CD4-positive, alpha-beta T cell (primary cell): ENCODE measurements around the gene TRAF3. TPM values are rescaled to one million over a fixed set of nuclear protein-coding genes. Genes with fewer than 3 reads are reported as not detected.

Experiments
- ATAC-seq: fragments of 200-7000 bp; cut with Tn5 transposase; one replicate; pipeline ENCODE4 v1.10.0; 2022; ENCODE audit warnings: mild to moderate bottlenecking; ENCODE audit not compliant: poor library complexity
- CTCF ChIA-PET: fragments of 350-600 bp; sonication (Branson Sonifier 250); formaldehyde crosslinking; loops from one replicate; lab custom pipeline; 2021; ENCODE audit warnings: antibody characterized with exemption, inconsistent platforms; lab: Charles Lee
- POLR2A ChIA-PET: fragments of 350-600 bp; sonication (Branson Sonifier 250); formaldehyde crosslinking; loops from one replicate; lab custom pipeline; 2021; ENCODE audit warnings: antibody characterized with exemption, inconsistent platforms; lab: Charles Lee
- DNase-seq, 14 experiments: peaks; one replicate each; pipeline ENCODE4 v3.0.0-alpha.2; 2013 to 2020; ENCODE audit warnings: mixed read lengths in 2 of 14
- H3K27ac ChIP-seq, 2 donors: one replicate each; pipeline versions ENCODE4 v1.5.1 to v1.7.0; 2013; ENCODE audit warnings: low read length in 2 of 2, low read depth in 1 of 2, mild to moderate bottlenecking in 1 of 2
- H3K27me3 ChIP-seq, 2 experiments: 1 replicate in 1 of 2; 2 replicates in 1 of 2; pipeline versions ENCODE4 v1.6.1 to v1.7.0; 2013; ENCODE audit warnings: low read length in 2 of 2, control low read depth in 1 of 2, mild to moderate bottlenecking in 1 of 2, moderate library complexity in 1 of 2; ENCODE audit not compliant: insufficient read depth in 2 of 2, control insufficient read depth in 1 of 2
- H3K36me3 ChIP-seq: one replicate; pipeline ENCODE4 v1.6.1; 2013; ENCODE audit warnings: low read length, control low read depth; ENCODE audit not compliant: insufficient read depth
- H3K4me1 ChIP-seq: one replicate; pipeline ENCODE4 v1.6.1; 2013; ENCODE audit warnings: low read length, control low read depth; ENCODE audit not compliant: insufficient read depth
- H3K4me3 ChIP-seq: one replicate; pipeline ENCODE4 v1.5.1; 2013; ENCODE audit warnings: mild to moderate bottlenecking, low read length, moderate library complexity
- H3K9me3 ChIP-seq, 2 experiments: 1 replicate in 1 of 2; 2 replicates in 1 of 2; pipeline versions ENCODE4 v1.6.1 to v1.7.0; 2013; ENCODE audit warnings: low read length in 2 of 2, mild to moderate bottlenecking in 2 of 2, control low read depth in 1 of 2, moderate library complexity in 1 of 2; ENCODE audit not compliant: control insufficient read depth in 1 of 2, insufficient read depth in 1 of 2
- H3K27ac Mint-ChIP-seq: one replicate; pipeline ENCODE4 v1.8.0; 2020; ENCODE audit warnings: mixed read lengths
- H3K27me3 Mint-ChIP-seq: one replicate; pipeline ENCODE4 v1.8.0; 2021; ENCODE audit warnings: mixed read lengths
- H3K36me3 Mint-ChIP-seq: one replicate; pipeline ENCODE4 v1.8.0; 2021; ENCODE audit warnings: low read depth, mixed read lengths
- H3K4me1 Mint-ChIP-seq: one replicate; pipeline ENCODE4 v1.8.0; 2021; ENCODE audit warnings: low read depth, mixed read lengths
- H3K4me3 Mint-ChIP-seq: one replicate; pipeline ENCODE4 v1.8.0; 2020; ENCODE audit warnings: mild to moderate bottlenecking, mixed read lengths
- H3K9me3 Mint-ChIP-seq: one replicate; pipeline ENCODE4 v1.8.0; 2020; ENCODE audit warnings: mixed read lengths
- intact Hi-C, 2 experiments: fragments of 100-400 bp; cut with DNase I in 1 of 2; cut with micrococcal nuclease in 1 of 2; formaldehyde crosslinking; loops; one replicate each; pipeline versions ENCODE4 v1.15.1 to v1.9.0; 2023 to 2025; cut with DNase I, micrococcal nuclease
- total RNA-seq, 174 experiments: library from RNA in 2 of 174; stranded (reverse) in 2 of 174; gene quantifications; one replicate each; pipeline ENCODE4 v1.2.3 and lab custom pipeline; 2021 to 2026
- TF ChIP-seq, protein P1 (sequence below): fragments of 200-600 bp; IDR thresholded peaks from one replicate; pipeline ENCODE4 v1.8.0; 2022; ENCODE audit warnings: antibody characterized with exemption, mild to moderate bottlenecking

Gene TRAF3
- total RNA-seq, 2 experiments from 2014 or later = 27.1 to 32.4 TPM

DNA sequence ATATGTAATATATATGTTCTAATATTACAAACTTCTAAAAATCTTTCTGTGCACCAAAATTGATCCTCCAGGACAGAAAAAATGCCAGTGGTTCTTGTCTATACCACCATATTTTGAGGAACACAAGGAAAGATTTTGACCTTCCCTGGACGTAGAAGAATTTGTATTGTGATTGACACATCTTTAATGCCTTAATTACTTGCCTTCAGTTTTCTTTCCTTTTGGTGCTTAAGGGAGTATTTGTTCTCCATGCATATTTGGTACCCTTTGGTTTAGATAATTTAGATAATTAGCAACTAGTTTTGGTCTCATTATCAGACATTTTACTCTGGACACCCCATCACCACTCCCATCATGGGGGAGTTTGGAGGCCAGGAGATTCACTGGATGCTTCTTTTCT, 27.6 kb downstream of the TRAF3 start:
- intact Hi-C loops = no loop called here
- DNase-seq (no peak), ATAC-seq (no peak)
- CTCF ChIA-PET = interaction anchor here (0.7 kb wide), 1 partner anchor 150 kb away, joined by 3 read pairs; no protein-coding TSS in a partner anchor
- H3K4me1 ChIP-seq = peaks cover 62% of the 10 kb centered on the region
- H3K27me3 ChIP-seq = no peaks in the 10 kb centered on the region
- H3K9me3 ChIP-seq = no peaks in the 10 kb centered on the region
- Mint-ChIP-seq H3K9me3 (no peaks in the 10 kb centered on the region), H3K4me3 (peak overlapping the region; percentile 8), H3K4me1 (peaks cover 61% of the 10 kb centered on the region), H3K36me3 (peaks cover 26% of the 10 kb centered on the region), H3K27me3 (no peaks in the 10 kb centered on the region), H3K27ac (peak overlapping the region; percentile 84)
- no peaks in the 10 kb centered on the region for H3K36me3 ChIP-seq
- H3K27ac ChIP-seq = peak overlapping the region; percentile 15 to 37
- TF ChIP-seq, protein P1, sequence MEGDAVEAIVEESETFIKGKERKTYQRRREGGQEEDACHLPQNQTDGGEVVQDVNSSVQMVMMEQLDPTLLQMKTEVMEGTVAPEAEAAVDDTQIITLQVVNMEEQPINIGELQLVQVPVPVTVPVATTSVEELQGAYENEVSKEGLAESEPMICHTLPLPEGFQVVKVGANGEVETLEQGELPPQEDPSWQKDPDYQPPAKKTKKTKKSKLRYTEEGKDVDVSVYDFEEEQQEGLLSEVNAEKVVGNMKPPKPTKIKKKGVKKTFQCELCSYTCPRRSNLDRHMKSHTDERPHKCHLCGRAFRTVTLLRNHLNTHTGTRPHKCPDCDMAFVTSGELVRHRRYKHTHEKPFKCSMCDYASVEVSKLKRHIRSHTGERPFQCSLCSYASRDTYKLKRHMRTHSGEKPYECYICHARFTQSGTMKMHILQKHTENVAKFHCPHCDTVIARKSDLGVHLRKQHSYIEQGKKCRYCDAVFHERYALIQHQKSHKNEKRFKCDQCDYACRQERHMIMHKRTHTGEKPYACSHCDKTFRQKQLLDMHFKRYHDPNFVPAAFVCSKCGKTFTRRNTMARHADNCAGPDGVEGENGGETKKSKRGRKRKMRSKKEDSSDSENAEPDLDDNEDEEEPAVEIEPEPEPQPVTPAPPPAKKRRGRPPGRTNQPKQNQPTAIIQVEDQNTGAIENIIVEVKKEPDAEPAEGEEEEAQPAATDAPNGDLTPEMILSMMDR = no peak
- H3K4me3 ChIP-seq = no peak overlapping the region
- POLR2A ChIA-PET = no interaction called here

DNA sequence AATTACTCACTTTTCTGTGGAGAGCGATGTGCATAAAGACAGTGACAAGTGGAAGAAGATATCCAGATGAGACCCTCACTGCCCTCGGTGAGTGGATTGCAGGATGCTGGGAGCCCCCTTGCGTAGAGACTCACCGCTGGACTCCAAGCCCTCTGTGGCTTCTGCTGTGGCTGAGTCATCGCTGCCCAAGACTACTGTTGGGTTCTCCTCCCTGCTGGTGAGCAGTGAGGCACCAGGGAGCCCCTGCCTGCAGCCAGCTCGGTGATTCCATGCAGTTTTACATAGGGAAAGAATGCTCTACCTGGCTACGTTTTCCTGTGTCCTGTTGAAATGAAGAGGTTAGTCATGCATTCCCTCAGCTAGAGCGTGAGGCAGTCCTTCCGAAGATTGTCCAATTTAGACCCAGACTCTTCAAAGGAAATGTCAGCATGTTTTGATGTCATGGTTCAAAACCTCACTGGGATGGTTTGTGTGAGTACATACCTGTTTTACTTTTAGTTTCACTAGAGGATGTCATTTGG, 28.2 kb downstream of the TRAF3 start:
- POLR2A ChIA-PET = interaction anchor here (1.8 kb wide), 1 partner anchor 10 kb away, joined by 4 read pairs; no protein-coding TSS in a partner anchor
- H3K4me1 ChIP-seq = peaks cover 58% of the 10 kb centered on the region

DNA sequence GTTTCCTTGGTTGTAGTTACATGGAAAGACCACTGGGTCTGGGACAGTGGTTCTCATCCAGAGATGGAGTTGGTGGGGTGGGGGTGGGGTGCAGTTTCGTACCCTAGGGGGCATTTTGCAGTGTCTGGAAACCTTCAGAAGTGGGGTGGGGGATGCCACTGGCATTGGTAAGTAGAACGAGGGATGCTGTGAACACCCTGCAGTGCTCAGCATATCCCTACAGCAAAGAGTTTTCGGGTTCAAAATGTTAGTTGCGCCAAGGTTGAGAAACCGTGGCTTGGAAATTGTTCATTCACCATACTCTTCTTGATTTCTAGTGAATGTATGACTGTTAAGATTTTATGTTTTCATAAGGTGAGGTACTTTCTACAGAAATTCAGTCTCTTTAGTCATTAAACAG, 28.7 kb downstream of the TRAF3 start:
- Histone ChIP-seq H3K9me3 (no peaks in the 10 kb centered on the region), H3K4me3 (peak overlapping the region; percentile 24), H3K27ac (peak overlapping the region; percentile 37 to 43), H3K27me3 (no peaks in the 10 kb centered on the region), H3K4me1 (peaks cover 58% of the 10 kb centered on the region), H3K36me3 (no peaks in the 10 kb centered on the region)
- Mint-ChIP-seq H3K9me3 (no peaks in the 10 kb centered on the region), H3K4me1 (peaks cover 71% of the 10 kb centered on the region), H3K4me3 (peak overlapping the region; percentile 76), H3K27ac (peak overlapping the region; percentile 84), H3K36me3 (peaks cover 26% of the 10 kb centered on the region), H3K27me3 (no peaks in the 10 kb centered on the region)
- intact Hi-C loops = no loop called here
- DNase-seq (no peak), ATAC-seq (peak; percentile 15)
- CTCF ChIA-PET = no interaction called here
- TF ChIP-seq, protein P1 = no peak
- POLR2A ChIA-PET = interaction anchor here (1.8 kb wide), 1 partner anchor 11 kb away, joined by 4 read pairs; no protein-coding TSS in a partner anchor

More for the DNA sequence above, 28.2 kb downstream of the TRAF3 start:
- DNase-seq (peak in 7 of 14 experiments; percentile 7 to 75 (median 43)), ATAC-seq (peak; percentile 61)
- Mint-ChIP-seq H3K9me3 (no peaks in the 10 kb centered on the region), H3K27ac (peak overlapping the region; percentile 84), H3K27me3 (no peaks in the 10 kb centered on the region), H3K36me3 (peaks cover 26% of the 10 kb centered on the region), H3K4me3 (peak overlapping the region; percentile 76), H3K4me1 (peaks cover 66% of the 10 kb centered on the region)
- intact Hi-C loops = no loop called here
- CTCF ChIA-PET = no interaction called here
- H3K27me3 ChIP-seq = no peaks in the 10 kb centered on the region
- H3K36me3 ChIP-seq = no peaks in the 10 kb centered on the region
- TF ChIP-seq, protein P1 = no peak
- H3K9me3 ChIP-seq = no peaks in the 10 kb centered on the region
- peak overlapping the region; percentile 15 to 37 for H3K27ac ChIP-seq
- H3K4me3 ChIP-seq = peak overlapping the region; percentile 24
